HG02759 (cell line): Measurements from ENCODE around the gene MYMX.

Experiments
- ATAC-seq: cut with Tn5 transposase; IDR thresholded peaks from one replicate; pipeline ENCODE4 v1.9.1; 2021; ENCODE audit warnings: mild to moderate bottlenecking, moderate library complexity; ENCODE audit not compliant: unreplicated experiment

The MYMX gene

DNA sequence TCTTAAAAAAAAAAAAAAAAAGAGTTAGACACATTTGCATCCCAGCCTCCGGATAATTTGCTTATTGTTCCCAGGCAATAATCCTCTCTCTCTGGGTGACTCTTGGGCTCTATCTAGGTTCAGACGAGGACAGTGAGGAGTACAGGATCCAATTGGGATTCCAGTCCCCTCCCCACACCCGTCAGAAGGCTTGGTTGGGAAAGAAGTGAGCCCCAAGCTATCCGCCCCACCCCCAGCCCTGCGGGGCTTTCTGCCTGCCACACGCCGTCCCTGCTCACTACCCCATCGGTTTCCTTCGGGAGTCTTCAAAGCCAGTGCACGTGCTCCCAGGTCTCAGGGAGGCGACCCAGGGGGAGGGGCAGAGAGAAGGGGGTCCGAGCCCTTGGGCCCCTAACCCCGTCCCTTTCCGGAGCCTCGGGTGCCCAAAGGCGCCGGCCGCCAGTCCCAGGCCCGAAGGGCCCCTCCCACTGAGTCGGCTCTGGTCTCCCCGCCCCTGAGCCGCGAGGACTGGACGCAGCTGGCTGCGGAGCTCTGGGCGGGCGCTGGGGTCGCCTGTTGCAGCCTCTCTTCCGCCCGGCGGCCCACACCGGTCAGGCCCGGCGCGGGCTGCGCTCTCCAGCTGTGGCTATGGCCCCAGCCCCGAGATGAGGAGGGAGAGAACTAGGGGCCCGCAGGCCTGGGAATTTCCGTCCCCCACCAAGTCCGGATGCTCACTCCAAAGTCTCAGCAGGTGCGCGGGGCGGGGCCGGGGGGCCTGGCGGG, 2.5 kb downstream of the MYMX start:
- ATAC-seq = peak; percentile 65

DNA sequence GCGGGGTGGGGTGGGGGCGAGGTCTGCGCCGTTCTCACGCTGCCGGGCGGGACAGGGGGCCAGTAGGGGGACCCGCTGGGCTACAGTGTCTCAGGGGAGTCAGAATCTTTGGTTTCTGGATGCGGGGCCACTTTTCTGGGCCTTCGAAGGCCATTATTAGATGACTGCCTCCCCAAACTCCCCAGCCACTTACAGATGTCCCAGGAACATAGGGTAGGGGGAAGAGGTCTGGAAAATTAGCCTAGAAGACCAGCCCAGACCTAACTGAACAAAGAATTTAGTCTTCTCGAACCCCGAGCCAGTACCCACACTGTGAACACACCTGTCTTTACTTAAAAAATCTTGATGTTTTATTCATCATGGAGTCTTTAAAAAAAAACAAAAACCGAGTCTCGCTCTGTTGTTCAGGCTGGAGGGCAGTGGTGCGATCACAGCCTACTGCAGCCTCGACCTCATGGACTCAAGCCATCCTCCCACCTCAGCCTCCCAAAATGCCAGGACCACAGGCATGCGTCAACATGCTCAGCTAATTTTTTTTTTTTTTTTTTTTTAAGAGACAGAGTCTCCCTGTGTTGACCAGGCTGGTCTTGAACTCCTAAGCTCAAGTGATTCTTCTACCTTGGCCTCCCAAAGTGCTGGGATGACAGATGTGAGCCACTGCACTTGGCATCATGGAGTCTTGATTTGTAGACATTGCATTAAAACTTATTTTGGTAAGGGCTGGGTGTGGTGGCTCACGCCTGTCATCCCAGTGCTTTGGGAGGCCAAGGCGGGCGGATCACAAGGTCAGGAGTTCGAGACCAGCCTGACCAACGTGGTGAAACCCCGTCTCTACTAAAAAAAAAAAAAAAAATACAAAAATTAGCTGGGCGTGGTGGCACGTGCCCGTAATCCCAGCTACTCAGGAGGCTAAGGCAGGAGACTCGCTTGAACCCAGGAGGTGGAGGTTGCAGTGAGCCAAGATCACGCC, 3.4 kb downstream of the MYMX start:
- no peak for ATAC-seq

- no peak for ATAC-seq
Observed at GRCh38 chr6:44220913-44221290, 4.2 kb downstream of the MYMX start.

DNA sequence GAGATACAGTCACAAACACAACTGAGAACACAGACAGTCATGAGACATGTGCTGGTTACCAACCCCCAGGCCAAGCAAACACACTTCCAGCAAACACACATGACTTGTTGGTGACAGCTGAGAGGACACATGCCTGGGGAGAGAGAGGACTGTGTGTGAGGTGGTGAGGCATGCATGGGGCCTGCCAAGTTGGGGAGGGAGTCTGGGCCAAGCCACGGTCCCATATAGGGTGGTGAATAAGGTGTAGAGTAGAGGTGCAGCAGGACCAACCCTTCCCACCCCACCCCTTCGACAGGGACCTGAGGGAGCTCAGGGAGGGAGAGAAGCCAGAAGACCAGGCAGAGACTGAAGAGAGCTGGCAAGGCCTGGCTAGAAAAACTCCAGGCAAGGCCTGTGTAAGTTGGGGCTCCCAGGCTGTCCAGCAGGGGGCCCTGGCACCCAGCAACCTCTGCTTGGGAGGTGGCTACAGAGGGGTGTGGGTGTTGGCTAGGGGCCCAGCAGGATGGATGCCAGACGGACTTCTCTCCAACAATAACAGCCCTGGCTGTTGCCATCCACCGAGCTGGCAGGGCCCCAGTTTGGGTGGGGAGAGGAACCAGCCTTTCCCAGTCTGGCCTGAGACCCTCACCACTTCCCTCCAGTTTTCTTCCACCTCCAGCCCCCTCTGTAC, 4.7 kb downstream of the MYMX start:
- ATAC-seq = peak; percentile 39

DNA sequence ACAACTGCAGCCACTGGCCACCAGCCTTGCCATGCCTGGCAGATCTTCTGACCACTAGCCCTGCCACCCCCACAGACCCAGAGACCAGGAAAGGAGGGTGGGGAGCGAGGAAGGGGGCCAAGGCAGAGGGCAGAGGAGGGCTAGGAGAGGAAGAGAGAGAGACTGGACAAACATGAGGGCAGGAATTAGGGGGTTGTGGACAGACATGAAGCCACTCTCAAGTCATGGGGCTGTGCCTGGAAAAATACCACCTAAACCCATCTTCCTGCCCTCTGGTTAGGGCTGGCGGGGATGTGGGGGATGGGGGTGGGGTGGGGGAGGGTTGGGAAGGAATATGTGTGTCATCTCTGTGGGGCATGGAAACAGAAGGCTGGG, 5.2 kb downstream of the MYMX start:
- no peak for ATAC-seq

DNA sequence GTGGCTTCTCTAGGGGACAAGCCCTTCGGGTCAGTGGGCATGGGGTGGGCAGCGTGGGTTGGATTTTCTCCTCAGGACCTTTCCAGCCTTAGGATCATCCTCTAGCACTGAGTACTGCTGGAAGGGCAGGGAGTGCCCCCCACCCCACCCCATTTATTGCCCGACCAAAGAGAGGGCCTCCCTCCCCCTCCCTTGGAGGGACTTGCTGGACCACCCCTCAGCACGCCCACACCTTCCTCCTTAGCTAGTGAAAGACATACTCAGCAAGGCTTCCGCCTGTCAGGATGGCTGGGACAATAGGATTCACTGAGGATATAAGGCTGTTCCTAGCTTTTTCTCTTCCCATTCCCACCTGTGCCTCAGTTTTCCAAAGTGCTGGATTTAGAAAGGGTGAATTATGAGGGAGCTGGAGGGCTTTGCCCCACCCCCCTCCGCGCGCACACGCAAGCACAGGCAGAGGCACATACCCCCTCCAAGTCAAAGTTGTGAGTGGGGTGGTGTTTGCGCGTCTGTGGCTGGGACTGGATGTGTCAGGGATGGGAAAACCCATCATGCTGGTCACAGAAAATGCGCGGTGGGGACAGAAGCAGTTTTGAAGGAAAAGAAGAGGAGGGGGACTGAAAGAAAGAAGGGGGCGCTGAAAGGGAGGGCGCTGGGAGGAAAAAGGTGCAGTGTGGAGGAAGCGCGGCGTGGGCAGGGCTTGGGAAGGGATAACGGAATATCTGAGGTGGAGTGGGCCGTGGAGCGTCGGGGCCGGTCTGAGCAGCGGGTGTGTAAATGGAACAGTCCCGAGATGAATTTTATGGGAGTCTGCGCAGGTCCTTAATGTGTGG, 6.0 kb downstream of the MYMX start:
- no peak for ATAC-seq

- peak; percentile 53 for ATAC-seq
Observed at GRCh38 chr6:44223319-44224028, 6.7 kb downstream of the MYMX start, which contains the start of gene SLC29A1. Gene SLC29A1, plus strand, starts transcription at chr6:44223595. Its CDS starts 3,719 bp downstream, at chr6:44227314.

GRCh38 chr6:44224029-44224964, 7.6 kb downstream of the MYMX start:
- ATAC-seq = peak; percentile 9

DNA sequence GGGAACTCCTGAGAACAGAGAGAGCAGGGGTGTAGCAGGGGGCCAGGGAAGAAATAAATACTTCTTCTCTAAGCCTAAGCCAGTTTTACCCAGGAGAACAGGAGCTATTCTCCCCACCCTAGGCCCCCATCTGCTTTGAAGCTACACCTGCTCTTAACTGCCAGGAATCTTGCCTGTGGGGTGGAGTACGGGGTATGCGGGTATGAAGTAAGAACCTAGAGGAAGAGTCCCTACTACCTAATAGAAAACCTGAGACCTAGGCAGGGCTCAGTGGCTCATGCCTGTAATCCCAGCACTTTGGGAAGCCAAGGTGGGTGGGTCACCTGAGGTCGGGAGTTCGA, 8.2 kb downstream of the MYMX start:
- ATAC-seq = no peak

GRCh38 chr6:44225579-44226325, 9.0 kb downstream of the MYMX start:
- ATAC-seq = no peak

- ATAC-seq = no peak
Observed at GRCh38 chr6:44226368-44227147, 9.8 kb downstream of the MYMX start.

GRCh38 chr6:44227148-44227793, 10.5 kb downstream of the MYMX start:
- no peak for ATAC-seq

- no peak for ATAC-seq
Observed at GRCh38 chr6:44228031-44228430, 11.3 kb downstream of the MYMX start.

DNA sequence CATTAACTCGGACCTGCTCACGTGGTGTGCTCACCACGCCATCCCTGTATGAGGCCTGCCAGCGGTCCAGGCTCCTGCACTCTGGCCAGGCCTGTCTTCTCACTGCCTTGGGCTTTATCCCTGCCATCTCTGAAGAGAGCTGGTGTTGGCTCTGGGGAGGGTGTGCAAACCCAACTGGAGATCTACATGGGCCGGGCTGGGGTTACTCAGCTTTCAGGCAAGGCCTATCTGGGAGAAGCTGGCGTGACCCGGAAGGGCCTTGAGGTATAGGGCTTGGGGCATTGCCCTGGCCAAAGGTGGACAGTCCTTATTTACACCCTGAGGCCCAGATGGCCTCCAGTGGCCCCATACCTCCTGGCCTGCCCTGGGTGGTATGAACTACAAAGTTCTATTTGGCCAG, 11.7 kb downstream of the MYMX start:
- ATAC-seq = no peak

- no peak for ATAC-seq
Observed at GRCh38 chr6:44228836-44229235, 12.1 kb downstream of the MYMX start.

- ATAC-seq = no peak
Observed at GRCh38 chr6:44229376-44230033, 12.8 kb downstream of the MYMX start.
